Pulmonary artery endothelial cell (primary cell): ENCODE data around the gene CYP39A1. TPM values are rescaled to one million over a fixed set of nuclear protein-coding genes. Genes with fewer than 3 reads are reported as not detected.
"Not testable (repeated sequence)": the region's sequence is repeated elsewhere in the genome, so short reads cannot be mapped to it uniquely, and the experiment has no call there.

Source experiments
- DNase-seq: peaks from one replicate; pipeline ENCODE4 v3.0.0-alpha.2; 2011; ENCODE audit warnings: low read depth, low spot score
- total RNA-seq: library from RNA; depleted of rRNA; stranded (reverse); fragments of >200 nt; gene quantifications from 2 replicates; pipeline ENCODE4 v1.2.3, GENCODE V29; 2014

The CYP39A1 gene
- total RNA-seq, 1 donor from 2014 or later = 0.13 TPM

DNA sequence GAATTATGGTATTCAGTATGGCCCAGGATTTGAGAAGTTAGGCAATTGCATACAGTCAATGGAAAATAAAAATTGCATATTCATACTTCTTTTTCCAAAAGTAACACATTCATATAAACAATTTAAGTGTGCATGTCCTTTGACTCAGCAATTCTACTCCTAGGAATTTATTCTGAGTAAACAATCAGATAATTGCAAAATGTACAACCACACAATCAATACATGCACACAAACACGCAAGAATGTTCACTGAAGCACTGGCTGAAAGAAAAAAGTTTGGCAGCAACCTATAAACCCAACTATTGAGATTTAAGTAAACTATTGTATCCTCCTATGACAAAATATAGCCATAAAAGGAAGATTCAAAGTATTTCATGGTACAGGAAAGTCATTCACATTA, 1.6 kb downstream of the CYP39A1 start:
- no peak for DNase-seq

DNA sequence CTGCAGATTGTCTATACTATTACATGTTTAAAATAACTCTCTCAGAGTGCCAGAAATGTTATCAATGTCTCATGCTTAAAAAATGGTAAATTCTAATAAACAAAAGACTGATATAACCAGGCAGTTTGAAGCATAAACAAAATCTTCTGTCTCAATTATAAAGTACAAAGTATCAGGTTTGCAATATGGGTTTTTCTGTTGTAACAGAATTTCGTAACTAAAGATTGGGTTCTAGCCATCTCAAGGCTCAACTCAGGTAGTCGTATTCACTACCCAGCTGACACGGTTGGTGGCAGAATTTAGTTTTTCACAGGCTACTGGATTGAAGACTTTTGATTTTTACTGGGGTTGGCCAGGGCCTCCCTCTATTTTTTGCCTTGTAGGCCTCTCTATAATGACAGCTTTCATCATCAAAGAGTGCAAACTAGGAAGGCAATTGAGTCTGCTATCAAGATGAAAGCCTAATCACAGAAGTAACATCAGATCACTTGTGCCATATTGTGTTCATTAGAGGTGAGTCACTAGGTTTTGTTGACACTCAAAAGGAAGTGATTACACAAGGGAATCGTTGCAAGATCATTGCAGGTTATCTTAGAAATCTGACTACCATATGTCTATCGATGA, 3.6 kb downstream of the CYP39A1 start:
- DNase-seq = no peak

DNA sequence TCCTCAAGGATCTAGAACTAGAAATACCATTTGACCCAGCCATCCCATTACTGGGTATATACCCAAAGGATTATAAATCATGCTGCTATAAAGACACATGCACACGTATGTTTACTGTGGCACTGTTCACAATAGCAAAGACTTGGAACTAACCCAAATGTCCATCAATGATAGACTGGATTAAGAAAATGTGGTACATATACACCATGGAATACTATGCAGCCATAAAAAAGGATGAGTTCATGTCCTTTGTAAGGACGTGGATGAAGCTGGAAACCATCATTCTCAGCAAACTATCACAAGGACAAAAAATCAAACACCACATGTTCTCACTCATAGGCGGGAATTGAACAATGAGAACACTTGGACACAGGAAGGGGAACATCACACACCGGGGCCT, 4.5 kb downstream of the CYP39A1 start:
- not testable (repeated sequence) for DNase-seq

DNA sequence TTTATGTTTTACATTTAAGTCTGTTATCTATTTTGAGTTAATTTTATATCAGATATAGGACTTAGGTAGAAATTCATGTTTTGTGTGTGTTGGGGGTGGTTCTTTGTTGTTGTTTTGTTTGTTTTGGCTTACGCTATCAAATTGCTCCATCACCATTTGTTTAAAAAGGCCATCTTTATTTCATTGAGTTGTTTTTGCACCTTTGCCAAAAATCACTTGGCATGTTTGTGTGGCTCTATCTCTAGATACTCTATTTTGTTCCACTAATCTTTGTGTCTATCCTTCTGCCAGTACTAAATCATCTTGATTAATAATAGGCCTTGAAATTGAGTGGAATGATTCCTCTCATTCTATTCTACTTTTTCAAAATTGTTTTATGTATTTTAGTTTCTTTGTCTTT, 7.4 kb downstream of the CYP39A1 start:
- DNase-seq = no peak

DNA sequence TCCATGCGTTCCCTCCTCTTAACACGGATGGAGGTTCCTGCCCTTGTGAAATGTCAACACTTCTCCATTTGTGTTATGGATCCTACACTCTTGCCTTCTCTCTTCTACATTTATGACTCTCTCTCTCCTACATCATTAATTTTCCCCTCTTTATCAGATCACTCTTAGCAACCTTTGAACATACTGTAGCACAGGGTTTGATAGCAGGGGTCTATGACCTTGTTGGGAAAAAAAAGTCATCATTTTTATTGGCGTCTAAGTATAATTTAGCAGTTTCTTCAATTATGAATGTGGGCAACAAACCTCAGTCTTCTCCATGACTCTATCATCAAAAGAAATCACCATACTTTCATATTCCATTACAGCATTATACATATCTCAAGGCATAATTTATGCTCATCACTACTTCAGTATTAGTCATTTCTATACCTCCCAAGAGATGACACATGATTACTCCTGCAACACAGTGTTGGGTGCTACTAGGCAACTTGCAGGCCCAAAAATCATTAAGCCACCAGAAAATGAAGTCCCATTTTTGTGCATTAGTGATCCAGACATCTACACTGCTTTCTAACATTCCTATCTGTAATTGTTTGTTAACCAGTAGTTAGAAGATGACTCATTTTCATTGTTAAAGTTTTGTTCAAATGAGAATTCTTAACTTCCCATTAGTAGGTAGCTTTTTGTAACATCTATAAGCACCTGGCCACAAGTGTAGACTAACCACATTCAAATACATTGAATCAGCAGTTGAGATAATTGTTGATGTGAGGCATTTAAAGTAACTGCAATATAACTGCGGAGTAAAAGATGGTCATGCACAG, 9.5 kb downstream of the CYP39A1 start:
- DNase-seq = no peak

DNA sequence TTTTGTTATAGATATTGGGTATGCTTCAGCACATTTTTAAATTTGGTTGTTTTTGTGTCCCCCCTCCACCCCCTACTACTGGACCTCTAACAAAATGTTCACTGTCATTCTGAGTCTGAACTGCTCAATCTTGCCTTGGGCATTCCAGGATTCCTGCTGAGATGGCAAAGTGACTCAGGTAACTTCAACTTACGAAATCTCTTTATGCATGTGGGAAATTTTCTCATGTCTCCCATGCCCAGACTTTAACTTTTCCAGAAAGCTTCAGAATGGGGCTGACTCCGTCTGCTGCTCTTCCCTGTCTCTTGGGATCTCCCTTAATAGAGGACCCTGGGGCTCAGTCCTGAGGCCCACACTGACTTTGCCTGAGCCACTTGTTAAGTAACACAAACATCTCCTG, 14.0 kb downstream of the CYP39A1 start:
- no peak for DNase-seq

DNA sequence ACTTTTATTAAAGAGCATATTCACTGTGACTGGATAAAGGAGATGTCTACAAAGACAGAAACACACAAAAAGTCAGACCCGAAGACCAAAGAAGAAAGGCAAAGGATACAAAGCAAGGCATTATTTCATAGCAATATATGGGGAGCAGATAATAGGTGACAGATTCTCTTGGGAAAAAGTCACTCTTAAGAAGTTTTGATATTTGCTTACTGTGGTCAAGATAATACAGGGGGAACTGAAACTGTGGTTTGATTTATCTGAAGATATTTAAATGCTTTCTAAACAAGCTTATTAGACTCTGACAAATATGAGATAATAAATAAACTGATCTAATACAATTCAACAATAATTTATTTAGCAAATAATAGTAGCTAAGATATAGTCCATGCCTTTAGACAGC, 14.7 kb downstream of the CYP39A1 start:
- DNase-seq = no peak

DNA sequence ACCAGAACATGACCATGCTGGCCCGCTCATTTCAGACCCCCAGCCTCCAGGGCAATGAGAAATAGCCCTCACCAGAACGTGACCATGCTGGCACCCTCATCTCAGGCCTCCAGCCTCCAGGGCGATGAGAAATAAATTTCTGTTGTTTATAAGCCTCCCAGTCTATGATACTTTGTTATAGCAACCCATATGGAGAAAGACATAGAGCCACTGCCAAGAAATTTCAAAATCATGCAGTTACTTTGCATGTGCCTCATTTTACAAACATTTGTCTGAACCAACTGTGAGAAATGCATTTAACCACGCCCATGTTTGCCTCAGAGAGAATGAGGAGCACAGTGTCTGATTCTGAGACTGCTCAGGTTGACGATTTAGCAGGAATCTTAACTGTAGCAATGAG, 15.5 kb downstream of the CYP39A1 start:
- no peak for DNase-seq

DNA sequence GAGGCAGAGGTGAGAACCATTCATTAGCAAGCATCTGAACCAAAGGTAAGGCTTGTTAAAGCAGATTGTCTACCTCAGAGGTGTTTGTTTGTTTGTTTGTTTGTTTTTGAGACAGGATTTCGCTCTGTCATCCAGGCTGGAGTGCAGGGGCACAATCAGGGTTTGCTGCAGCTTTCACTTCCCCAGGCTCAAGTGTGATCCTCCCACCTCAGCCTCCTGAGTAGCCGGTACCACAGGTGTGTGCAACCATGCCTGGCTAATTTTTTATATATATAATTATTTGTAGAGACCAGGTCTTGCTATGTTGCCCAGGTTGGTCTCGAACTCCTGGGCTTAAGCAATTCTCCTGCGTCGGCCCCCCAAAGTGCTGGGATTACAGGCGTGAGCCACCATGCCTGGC, 17.2 kb downstream of the CYP39A1 start:
- no peak for DNase-seq

DNA sequence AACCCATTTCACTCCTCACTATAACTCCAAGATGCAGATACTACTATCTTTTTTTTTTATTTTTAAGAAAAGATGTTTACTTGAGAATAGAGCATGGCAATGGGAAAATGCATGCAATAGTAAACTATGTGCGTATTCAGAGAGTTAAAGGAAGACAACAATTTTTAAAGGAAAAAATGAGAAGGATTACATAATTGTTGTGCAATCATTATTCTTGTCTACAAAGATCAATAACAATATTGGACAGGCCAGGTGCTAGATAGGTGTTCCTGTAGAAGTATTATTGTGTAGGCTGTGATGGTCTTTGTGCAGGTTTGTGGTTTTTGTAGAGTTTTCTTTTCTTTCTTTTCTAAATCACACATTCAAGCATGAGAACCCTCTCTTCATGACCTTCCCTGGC, 20.6 kb downstream of the CYP39A1 start:
- DNase-seq = no peak

DNA sequence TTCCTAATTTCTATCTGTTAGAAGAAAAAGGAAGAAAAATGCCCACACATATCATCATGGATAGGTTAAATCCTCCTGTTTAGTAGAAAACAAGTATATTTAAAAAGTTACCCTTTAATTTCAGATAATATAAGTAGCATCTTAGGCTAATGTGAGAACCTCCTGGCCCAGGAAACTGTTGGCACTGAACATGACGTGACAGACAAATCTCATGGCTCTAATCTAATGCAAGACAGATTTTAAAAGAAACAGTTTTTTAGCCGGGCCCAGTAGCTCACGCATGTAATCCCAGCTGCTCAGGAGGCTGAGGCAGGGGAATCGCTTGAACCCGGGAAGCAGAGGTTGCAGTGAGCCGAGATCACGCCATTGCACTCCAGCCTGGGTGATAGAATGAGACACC, 22.9 kb downstream of the CYP39A1 start:
- no peak for DNase-seq

DNA sequence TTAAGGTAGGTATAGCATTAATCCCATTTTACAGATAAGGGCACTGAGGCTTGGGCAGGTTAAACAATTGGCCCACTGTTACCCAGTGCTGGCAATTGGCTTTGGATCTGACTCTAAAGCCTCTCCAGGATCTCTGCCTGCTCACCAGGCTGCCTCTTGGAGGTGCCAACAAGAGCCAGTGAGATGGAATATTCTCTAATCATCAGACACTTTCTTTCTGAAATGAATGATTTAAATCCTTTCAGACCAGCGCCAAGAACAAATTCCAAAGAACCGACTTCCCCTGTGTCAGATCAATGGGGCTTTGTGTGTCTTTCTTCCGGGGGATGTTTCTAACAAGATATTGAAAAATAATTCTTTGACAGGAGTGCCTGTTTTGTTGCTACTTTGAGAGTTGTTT, 23.6 kb downstream of the CYP39A1 start:
- no peak for DNase-seq

DNA sequence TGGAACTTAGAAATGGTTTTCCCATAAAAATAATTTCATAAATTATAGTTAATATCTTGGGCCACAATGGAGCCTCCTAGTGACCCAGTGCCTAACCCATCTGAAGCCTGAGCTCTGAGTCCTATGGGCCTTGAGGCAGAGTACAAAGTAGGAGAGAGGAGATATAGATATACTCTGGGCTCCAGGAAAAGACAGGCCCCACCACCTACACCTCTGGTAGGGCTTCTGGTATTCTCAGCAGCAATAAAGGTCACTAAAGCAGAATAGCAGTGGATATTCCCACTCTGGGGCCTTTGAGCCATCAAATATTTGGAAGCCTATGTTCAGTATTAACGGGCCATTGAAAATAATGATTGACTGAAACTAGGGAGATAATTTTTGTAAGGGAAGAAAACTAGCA, 24.1 kb downstream of the CYP39A1 start:
- no peak for DNase-seq

DNA sequence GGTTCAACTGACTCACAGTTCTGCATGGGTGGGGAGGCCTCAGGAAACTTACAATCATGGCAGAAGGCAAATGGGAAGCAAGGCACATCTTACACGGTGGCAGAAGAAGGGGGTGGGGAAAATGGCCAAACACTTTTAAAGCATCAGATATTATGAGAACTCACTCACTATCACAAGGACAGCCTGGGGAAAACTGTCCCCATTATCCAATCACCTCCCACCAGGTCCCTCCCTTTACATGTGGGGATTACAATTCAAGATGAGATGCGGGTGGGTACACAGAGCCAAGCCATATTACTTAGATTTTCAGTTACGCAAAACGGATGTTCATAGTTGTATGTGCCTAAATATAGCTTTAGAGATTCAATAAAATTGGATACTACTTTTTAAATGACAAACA, 25.6 kb downstream of the CYP39A1 start:
- no peak for DNase-seq

DNA sequence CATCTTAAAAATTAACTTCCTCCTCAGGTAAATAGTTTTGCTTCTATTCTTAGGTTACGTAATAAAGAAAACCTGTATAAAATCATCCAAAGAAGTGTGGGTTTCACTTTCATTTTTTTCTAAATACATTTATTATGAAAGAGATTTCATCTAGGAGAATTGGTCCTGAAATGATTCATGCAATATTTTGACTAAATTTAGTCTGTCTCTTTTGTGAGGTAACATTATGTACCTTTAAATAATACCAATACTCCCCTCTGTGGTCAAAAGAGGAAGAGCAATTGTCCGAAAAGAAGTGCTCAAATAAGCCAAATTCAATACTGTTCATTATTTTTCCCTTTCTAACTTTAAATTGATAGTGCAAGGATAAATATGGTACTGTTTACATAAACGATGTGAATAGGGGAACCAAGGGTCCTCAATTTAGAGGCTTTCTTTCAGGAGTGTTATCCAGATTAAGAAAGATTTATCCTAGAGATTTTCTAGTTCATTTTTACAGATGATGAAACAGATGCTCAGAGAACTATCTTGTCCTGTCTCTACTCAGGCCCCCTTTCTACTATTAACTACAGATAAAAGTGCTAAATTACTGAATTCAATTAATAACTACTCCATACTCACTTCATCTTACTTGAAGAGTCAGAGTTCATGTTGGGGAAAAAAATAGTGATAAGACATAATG, 26.2 kb downstream of the CYP39A1 start:
- DNase-seq = no peak

DNA sequence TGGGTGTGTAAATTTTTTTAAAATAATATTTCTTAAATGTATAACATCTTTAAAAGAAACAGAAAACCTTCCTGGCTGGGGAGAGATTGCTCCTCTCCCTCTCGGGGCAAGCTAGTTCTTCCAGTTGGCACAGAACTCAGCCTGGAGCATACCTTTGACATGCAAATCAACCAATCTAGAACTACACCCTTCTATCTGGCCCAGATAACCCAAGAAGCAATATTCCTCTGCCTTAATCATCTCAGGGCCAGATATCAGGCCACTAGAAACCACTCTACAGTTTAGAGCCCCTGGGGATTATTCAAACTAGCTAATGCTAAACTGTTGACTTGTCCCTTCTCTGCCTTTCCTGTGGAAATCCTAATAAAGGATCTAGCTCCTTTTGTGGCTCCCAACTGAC, 33.9 kb downstream of the CYP39A1 start:
- no peak for DNase-seq

DNA sequence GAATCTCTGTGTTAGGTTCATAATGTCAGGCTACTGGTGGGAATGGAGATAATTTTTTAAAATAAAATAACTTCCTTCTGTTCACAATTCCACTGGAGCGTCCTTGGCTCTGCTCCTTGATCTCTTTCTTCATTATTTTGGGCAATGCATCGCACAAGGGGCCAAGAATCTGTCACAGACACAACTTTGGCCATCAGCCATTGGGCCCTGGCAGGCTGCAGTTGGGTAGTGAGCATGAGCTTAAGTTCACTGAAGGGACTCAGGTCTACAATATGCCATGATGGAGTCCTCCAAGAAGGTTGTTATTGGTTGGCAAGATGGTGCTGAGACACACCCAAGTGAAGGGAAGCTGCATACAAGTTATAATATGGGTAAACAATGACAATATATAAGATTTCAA, 40.0 kb downstream of the CYP39A1 start:
- DNase-seq = no peak

DNA sequence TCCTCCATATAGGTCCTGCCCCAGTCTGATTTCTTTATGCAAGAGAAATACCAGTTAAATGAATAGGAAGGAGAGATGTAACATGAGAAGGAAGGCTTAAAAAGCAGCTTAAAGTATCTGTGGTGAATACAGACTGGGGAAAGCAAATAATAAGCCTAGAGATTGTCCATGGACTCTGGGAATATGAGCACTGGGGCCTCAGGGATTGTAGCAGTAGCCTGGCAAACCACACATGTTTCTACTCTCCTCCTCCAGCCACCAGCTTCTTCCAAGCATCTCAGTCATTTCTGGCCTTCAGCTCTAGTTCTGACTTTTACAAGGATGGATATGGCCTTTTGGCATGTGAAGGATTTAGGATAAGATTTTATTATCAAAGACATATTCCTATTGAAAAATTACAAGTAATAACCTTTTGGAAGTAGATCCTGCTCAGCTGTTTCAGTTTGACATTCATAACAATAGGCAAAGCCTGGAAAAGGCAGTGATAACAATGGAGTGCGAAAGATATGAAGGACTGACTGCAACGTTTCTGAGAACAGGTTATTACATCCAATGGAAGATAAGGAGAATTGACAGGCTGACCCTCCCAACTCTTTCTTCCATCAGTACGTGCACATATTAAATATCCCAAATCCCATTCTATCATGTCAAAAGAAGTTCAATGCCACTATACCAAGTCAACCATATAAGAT, 41.6 kb downstream of the CYP39A1 start:
- DNase-seq = no peak

DNA sequence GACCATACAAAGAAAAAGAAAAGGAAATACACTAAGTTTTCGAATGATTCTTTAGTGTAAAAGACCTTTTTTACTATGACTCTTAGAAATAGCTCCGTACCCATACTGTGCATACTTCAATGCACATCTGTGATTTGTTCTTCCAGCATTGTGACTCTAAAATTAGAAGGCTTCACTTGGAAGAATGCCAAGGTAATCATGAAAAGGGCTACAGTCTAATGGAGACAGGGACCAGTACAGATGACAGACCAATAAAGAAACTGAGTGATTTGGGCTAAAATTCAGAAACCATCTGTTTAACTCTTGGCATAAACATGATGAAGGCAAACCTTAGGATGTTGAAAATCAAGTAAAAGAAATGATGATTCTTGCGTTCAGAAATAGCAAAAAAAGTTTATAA, 46.3 kb downstream of the CYP39A1 start:
- DNase-seq = no peak

DNA sequence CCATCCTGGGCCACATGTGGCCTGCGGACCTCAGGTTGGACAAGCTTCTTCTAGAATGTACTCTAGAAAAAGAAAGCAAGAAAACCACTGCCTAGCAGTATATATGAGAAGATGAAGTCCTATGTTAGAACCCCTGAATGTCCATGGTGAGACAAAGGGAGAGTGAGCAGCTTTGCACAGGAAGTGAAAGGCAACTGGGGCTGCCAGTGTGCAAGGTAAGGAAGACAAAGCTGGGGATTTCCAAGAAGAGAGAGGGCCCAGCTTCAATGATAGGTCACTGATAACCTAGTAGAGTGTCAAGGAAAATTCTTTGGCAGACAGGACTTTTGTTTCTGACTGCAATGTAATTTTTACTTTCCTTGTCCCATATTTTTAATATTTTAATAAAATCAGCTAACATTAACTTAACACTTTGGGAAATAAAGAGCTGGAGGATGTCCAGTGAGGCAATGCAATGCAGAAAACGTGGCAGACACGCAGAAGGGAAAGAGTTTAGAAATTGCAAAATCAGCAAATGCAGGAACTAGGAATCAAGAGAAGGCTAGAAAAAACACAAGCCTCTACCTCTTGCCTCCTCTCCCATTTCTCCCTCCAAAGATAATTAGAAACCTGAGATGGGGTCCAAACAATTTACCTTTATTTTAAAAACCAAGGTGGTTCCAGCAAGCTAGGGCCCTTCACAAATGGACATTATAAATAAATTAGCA, 47.4 kb downstream of the CYP39A1 start:
- no peak for DNase-seq

DNA sequence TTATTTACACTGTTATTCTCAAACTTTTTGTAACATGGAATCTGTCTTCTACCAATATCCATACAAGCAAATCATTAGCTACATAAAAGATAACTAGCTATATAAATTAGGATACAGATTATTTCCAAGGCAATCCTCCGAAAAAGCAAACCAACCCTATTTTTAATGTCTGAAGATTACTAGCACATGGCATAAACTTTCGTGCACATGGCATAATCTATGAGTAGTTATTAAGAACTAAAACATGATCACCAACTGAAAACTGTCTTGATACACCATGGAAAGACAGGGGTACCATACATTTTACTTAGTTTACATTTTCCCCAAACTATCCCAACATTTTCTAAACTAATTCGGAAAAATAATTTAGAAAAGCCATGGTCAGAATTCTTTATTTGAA, 54.4 kb downstream of the CYP39A1 start:
- DNase-seq = no peak
